GM23338 (cell line): Measurements from ENCODE around the gene PGPEP1. TPM values are rescaled to one million over a fixed set of nuclear protein-coding genes. Genes with fewer than 3 reads are reported as not detected.

Experiments used
- ATAC-seq: fragments of 200-7000 bp; cut with Tn5 transposase; 3 replicates; pipeline ENCODE4 v1.9.1; 2020
- DNase-seq: peaks from one replicate; pipeline ENCODE4 v3.0.0-alpha.2; 2015; ENCODE audit warnings: low spot score
- H2AFZ ChIP-seq: fragments of 200-600 bp; sonication (generic); 2 replicates; pipeline ENCODE4 v1.8.0; 2016; ENCODE audit warnings: antibody characterized with exemption, mild to moderate bottlenecking, moderate library complexity
- H3F3A ChIP-seq: fragments of 200-600 bp; sonication (generic); replicated peaks from 2 replicates; pipeline ENCODE4 v1.8.0; 2017; ENCODE audit warnings: antibody characterized with exemption, mixed run types, low read depth
- H3K27ac ChIP-seq: fragments of 200-600 bp; sonication (generic); 2 replicates; pipeline ENCODE4 v1.6.1; 2016; ENCODE audit warnings: low read depth
- H3K27me3 ChIP-seq: fragments of 200-600 bp; sonication (generic); 2 replicates; pipeline ENCODE4 v1.8.0; 2016; ENCODE audit warnings: mild to moderate bottlenecking, mixed run types, moderate library complexity; ENCODE audit not compliant: insufficient read depth
- H3K36me3 ChIP-seq: fragments of 200-600 bp; sonication (generic); 2 replicates; pipeline ENCODE4 v1.8.0; 2016; ENCODE audit warnings: mild to moderate bottlenecking; ENCODE audit not compliant: insufficient read depth
- H3K4me1 ChIP-seq: fragments of 200-600 bp; sonication (generic); 2 replicates; pipeline ENCODE4 v1.8.0; 2016; ENCODE audit warnings: mild to moderate bottlenecking, moderate library complexity; ENCODE audit not compliant: insufficient read depth
- H3K4me2 ChIP-seq: fragments of 200-600 bp; sonication (generic); 2 replicates; pipeline ENCODE4 v1.7.1; 2017; ENCODE audit warnings: mixed run types
- H3K4me3 ChIP-seq: fragments of 200-600 bp; sonication (generic); 2 replicates; pipeline ENCODE4 v1.6.1; 2016; ENCODE audit warnings: mixed run types
- H3K79me2 ChIP-seq: fragments of 200-600 bp; sonication (generic); replicated peaks from 2 replicates; pipeline ENCODE4 v1.8.0; 2017; ENCODE audit warnings: mild to moderate bottlenecking; ENCODE audit not compliant: insufficient read depth
- H3K9me2 ChIP-seq: fragments of 200-600 bp; sonication (generic); 2 replicates; pipeline ENCODE4 v1.8.0; 2017; ENCODE audit not compliant: insufficient read depth
- H4K20me1 ChIP-seq: fragments of 200-600 bp; sonication (generic); replicated peaks from 2 replicates; pipeline ENCODE4 v1.8.0; 2017; ENCODE audit warnings: mild to moderate bottlenecking; ENCODE audit not compliant: insufficient read depth
- H3K27ac Mint-ChIP-seq: 2 replicates; pipeline ENCODE4 v1.8.0; 2020; ENCODE audit warnings: inconsistent platforms, mild to moderate bottlenecking, moderate library complexity, mixed read lengths
- H3K27me3 Mint-ChIP-seq: 3 replicates; pipeline ENCODE4 v1.8.0; 2022; ENCODE audit warnings: low read depth, mild to moderate bottlenecking, moderate library complexity, mixed read lengths, inconsistent platforms; ENCODE audit not compliant: insufficient read depth, poor library complexity
- H3K36me3 Mint-ChIP-seq: 3 replicates; pipeline ENCODE4 v1.8.0; 2021; ENCODE audit warnings: low read depth, mild to moderate bottlenecking, inconsistent platforms, moderate library complexity, mixed read lengths
- H3K4me1 Mint-ChIP-seq: 3 replicates; pipeline ENCODE4 v1.8.0; 2020; ENCODE audit warnings: mild to moderate bottlenecking, inconsistent platforms, mixed read lengths
- H3K4me3 Mint-ChIP-seq: 3 replicates; pipeline ENCODE4 v1.8.0; 2021; ENCODE audit warnings: moderate library complexity, mild to moderate bottlenecking, inconsistent platforms, mixed read lengths
- H3K9me3 Mint-ChIP-seq: 3 replicates; pipeline ENCODE4 v1.8.0; 2020; ENCODE audit warnings: moderate library complexity, mild to moderate bottlenecking, inconsistent platforms, mixed read lengths
- CTCF ChIP-seq, 2 experiments: fragments of 200-600 bp in 1 of 2; sonication (generic) in 1 of 2; conservative IDR thresholded peaks; 2 replicates each; pipeline versions ENCODE4 v1.5.1 to v1.6.1; 2016 to 2017; ENCODE audit warnings: antibody characterized with exemption in 2 of 2, low read depth in 2 of 2, mild to moderate bottlenecking in 2 of 2, moderate library complexity in 1 of 2
- EZH2 ChIP-seq: fragments of 200-600 bp; sonication (generic); IDR thresholded peaks from one replicate; pipeline ENCODE4 v1.8.0; 2017; ENCODE audit warnings: antibody characterized with exemption, mild to moderate bottlenecking, low read depth; ENCODE audit not compliant: unreplicated experiment
- EZH2phosphoT487 ChIP-seq: fragments of 200-600 bp; sonication (generic); IDR thresholded peaks from one replicate; pipeline ENCODE4 v1.8.1; 2018; ENCODE audit warnings: antibody characterized with exemption; ENCODE audit not compliant: unreplicated experiment
- ZNF114 ChIP-seq: fragments of 250-450 bp; sonication (Bioruptor Pico); IDR thresholded peaks from 2 replicates; pipeline ENCODE4 v1.5.0; 2020; ENCODE audit warnings: mild to moderate bottlenecking, moderate library complexity
- polyA plus RNA-seq: library from polyadenylated mRNA; unstranded; fragments of >200 nt; fragmentation: Nextera tagmentation; extraction: Ambion mirVana; gene quantifications from 2 replicates; pipeline ENCODE4 v1.2.1, GENCODE V29; 2016
- total RNA-seq: library from RNA; depleted of rRNA; stranded (reverse); fragments of >200 nt; shearing (Covaris generic); gene quantifications from 2 replicates; pipeline ENCODE4 v1.2.3, GENCODE V29; 2014
- TF ChIP-seq, protein P1 (sequence below): fragments of 250-450 bp; sonication (Bioruptor Pico); IDR thresholded peaks from 2 replicates; pipeline ENCODE4 v1.5.0; 2020; ENCODE audit warnings: mild to moderate bottlenecking, moderate library complexity

Gene PGPEP1
- total and polyA plus RNA-seq, 2 experiments from 2014 or later, result 15.5 to 18.9 TPM

GRCh38 chr19:18322318-18322758, 18.1 kb upstream of the PGPEP1 start:
- no peaks in the 10 kb centered on the region for H3K27me3 ChIP-seq
- H3K79me2 ChIP-seq, result peaks cover 52% of the 10 kb centered on the region
- Mint-ChIP-seq H3K36me3 (peaks cover 33% of the 10 kb centered on the region), H3K27ac (peak overlapping the region; percentile 92), H3K4me3 (peak overlapping the region; percentile 92), H3K4me1 (peaks cover 32% of the 10 kb centered on the region), H3K27me3 (peaks cover 20% of the 10 kb centered on the region), H3K9me3 (no peaks in the 10 kb centered on the region)
- H3K27ac ChIP-seq, result peak overlapping the region; percentile 91
- peak overlapping the region; percentile 76 for H3K4me3 ChIP-seq
- H3K4me2 ChIP-seq, result peak overlapping the region; percentile 92
- peaks cover 38% of the 10 kb centered on the region; the same call in 1 of the 2 replicates for H3F3A ChIP-seq
- no peak overlapping the region for H2AFZ ChIP-seq
- DNase-seq (peak; percentile 81), ATAC-seq (peak; percentile 48)
- peak; percentile 31 to 59 for TF ChIP-seq CTCF (conservative IDR thresholded peaks at IDR 0.05; ENCODE audit: low read depth in 2 of 2)
- TF ChIP-seq ZNF114, result no peak
- peaks cover 17% of the 10 kb centered on the region for H4K20me1 ChIP-seq
- H3K4me1 ChIP-seq, result peaks cover 14% of the 10 kb centered on the region
- H3K36me3 ChIP-seq, result no peaks in the 10 kb centered on the region; the same call in 1 of the 2 replicates
- no peaks in the 10 kb centered on the region for H3K9me2 ChIP-seq

- Histone ChIP-seq H3K9me2 (no peaks in the 10 kb centered on the region), H3K36me3 (no peaks in the 10 kb centered on the region; the same call in 1 of the 2 replicates), H3K4me3 (peak within 1 kb of the TSS; percentile 76), H3K27me3 (no peaks in the 10 kb centered on the region), H3K27ac (peak within 1 kb of the TSS; percentile 97), H3K4me2 (peak within 1 kb of the TSS; percentile 92), H4K20me1 (peaks cover 11% of the 10 kb centered on the region), H3K79me2 (peaks cover 46% of the 10 kb centered on the region), H3F3A (peaks cover 34% of the 10 kb centered on the region; the same call in 1 of the 2 replicates), H2AFZ (no peak within 1 kb of the TSS), H3K4me1 (peaks cover 14% of the 10 kb centered on the region)
- peaks cover 30% of the 10 kb centered on the region for H3K36me3 Mint-ChIP-seq
- H3K27ac Mint-ChIP-seq, result peak within 1 kb of the TSS; percentile 99
- DNase-seq (peak; percentile 99), ATAC-seq (peak; percentile 95)
- H3K27me3 Mint-ChIP-seq, result peaks cover 20% of the 10 kb centered on the region
- peak within 1 kb of the TSS; percentile 92 for H3K4me3 Mint-ChIP-seq
- peaks cover 29% of the 10 kb centered on the region for H3K4me1 Mint-ChIP-seq
- no peaks in the 10 kb centered on the region for H3K9me3 Mint-ChIP-seq
- TF ChIP-seq EZH2phosphoT487 (no peak), CTCF (conservative IDR thresholded peaks at IDR 0.05; ENCODE audit: low read depth in 2 of 2) (peak in 1 of 2 experiments; percentile 58; a peak in 2 of 4 replicates), EZH2 (no peak)
- TF ChIP-seq, protein P1, sequence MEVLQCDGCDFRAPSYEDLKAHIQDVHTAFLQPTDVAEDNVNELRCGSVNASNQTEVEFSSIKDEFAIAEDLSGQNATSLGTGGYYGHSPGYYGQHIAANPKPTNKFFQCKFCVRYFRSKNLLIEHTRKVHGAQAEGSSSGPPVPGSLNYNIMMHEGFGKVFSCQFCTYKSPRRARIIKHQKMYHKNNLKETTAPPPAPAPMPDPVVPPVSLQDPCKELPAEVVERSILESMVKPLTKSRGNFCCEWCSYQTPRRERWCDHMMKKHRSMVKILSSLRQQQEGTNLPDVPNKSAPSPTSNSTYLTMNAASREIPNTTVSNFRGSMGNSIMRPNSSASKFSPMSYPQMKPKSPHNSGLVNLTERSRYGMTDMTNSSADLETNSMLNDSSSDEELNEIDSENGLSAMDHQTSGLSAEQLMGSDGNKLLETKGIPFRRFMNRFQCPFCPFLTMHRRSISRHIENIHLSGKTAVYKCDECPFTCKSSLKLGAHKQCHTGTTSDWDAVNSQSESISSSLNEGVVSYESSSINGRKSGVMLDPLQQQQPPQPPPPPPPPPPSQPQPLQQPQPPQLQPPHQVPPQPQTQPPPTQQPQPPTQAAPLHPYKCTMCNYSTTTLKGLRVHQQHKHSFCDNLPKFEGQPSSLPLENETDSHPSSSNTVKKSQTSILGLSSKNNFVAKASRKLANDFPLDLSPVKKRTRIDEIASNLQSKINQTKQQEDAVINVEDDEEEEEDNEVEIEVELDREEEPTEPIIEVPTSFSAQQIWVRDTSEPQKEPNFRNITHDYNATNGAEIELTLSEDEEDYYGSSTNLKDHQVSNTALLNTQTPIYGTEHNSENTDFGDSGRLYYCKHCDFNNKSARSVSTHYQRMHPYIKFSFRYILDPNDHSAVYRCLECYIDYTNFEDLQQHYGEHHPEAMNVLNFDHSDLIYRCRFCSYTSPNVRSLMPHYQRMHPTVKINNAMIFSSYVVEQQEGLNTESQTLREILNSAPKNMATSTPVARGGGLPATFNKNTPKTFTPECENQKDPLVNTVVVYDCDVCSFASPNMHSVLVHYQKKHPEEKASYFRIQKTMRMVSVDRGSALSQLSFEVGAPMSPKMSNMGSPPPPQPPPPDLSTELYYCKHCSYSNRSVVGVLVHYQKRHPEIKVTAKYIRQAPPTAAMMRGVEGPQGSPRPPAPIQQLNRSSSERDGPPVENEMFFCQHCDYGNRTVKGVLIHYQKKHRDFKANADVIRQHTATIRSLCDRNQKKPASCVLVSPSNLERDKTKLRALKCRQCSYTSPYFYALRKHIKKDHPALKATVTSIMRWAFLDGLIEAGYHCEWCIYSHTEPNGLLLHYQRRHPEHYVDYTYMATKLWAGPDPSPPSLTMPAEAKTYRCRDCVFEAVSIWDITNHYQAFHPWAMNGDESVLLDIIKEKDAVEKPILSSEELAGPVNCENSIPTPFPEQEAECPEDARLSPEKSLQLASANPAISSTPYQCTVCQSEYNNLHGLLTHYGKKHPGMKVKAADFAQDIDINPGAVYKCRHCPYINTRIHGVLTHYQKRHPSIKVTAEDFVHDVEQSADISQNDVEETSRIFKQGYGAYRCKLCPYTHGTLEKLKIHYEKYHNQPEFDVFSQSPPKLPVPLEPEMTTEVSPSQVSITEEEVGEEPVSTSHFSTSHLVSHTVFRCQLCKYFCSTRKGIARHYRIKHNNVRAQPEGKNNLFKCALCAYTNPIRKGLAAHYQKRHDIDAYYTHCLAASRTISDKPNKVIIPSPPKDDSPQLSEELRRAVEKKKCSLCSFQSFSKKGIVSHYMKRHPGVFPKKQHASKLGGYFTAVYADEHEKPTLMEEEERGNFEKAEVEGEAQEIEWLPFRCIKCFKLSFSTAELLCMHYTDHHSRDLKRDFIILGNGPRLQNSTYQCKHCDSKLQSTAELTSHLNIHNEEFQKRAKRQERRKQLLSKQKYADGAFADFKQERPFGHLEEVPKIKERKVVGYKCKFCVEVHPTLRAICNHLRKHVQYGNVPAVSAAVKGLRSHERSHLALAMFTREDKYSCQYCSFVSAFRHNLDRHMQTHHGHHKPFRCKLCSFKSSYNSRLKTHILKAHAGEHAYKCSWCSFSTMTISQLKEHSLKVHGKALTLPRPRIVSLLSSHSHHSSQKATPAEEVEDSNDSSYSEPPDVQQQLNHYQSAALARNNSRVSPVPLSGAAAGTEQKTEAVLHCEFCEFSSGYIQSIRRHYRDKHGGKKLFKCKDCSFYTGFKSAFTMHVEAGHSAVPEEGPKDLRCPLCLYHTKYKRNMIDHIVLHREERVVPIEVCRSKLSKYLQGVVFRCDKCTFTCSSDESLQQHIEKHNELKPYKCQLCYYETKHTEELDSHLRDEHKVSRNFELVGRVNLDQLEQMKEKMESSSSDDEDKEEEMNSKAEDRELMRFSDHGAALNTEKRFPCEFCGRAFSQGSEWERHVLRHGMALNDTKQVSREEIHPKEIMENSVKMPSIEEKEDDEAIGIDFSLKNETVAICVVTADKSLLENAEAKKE, result no peak
Measured at GRCh38 chr19:18322759-18323460, 17.5 kb upstream of the PGPEP1 start, which contains the start of gene LSM4. Gene LSM4 (minus strand): TSS chr19:18323076. CDS start chr19:18323020, 56 bp downstream.
